Loucy (cell line): ENCODE data around the gene TENT4B.

Source experiments
- CTCF ChIP-seq: fragments of 200-600 bp; sonication (generic); conservative IDR thresholded peaks from 2 replicates; pipeline ENCODE4 v1.5.1; 2014; ENCODE audit warnings: mild to moderate bottlenecking, antibody characterized with exemption, low read length
- EZH2phosphoT487 ChIP-seq: fragments of 200-600 bp; IDR thresholded peaks from 2 replicates; pipeline ENCODE4 v1.6.1; 2018; ENCODE audit warnings: antibody characterized with exemption, mild to moderate bottlenecking, moderate library complexity, borderline replicate concordance

- TF ChIP-seq CTCF = no peak
- TF ChIP-seq EZH2phosphoT487 = no peak
These were observed 62.6 kb downstream of the TENT4B start for GRCh38 chr16:50215680-50216079.
